HepG2 (cell line): ENCODE results near the gene STX5. TPM values are rescaled to one million over a fixed set of nuclear protein-coding genes. Genes with fewer than 3 reads are reported as not detected.

Experiments used
- MED8 ChIP-seq: sonication (generic); formaldehyde crosslinking; IDR thresholded peaks from 2 replicates; pipeline ENCODE4 v1.8.1; 2023; ENCODE audit warnings: mild to moderate bottlenecking, missing genetic modification reagents; ENCODE audit not compliant: insufficient replicate concordance
- NR1H2 ChIP-seq: sonication (generic); formaldehyde crosslinking; IDR thresholded peaks from 2 replicates; pipeline ENCODE4 v1.8.1; 2022; ENCODE audit warnings: low read depth, missing genetic modification reagents, borderline replicate concordance
- ZFP62 ChIP-seq: sonication (generic); formaldehyde crosslinking; IDR thresholded peaks from 2 replicates; pipeline ENCODE4 v1.4.0; 2020; ENCODE audit warnings: missing genetic modification reagents
- ZNF251 ChIP-seq: sonication (generic); formaldehyde crosslinking; IDR thresholded peaks from 2 replicates; pipeline ENCODE4 v1.9.0; 2021; ENCODE audit warnings: mild to moderate bottlenecking, missing genetic modification reagents
- ZNF761 ChIP-seq: sonication (generic); formaldehyde crosslinking; conservative IDR thresholded peaks from 2 replicates; pipeline ENCODE4 v1.4.0; 2020; ENCODE audit warnings: mild to moderate bottlenecking, missing genetic modification reagents
- polyA plus RNA-seq, 8 experiments: library from polyadenylated mRNA; depleted of rRNA in 3 of 8; stranded (reverse) in 7 of 8; unstranded in 1 of 8; fragments of >200 nt; fragmentation: Illumina TruSeq in 4 of 8; extraction: Trizol in 4 of 8; gene quantifications; 2 replicates each; pipeline versions ENCODE4 v1.2.1 to v1.2.3, GENCODE V29; 2011 to 2016; ENCODE audit warnings: low read depth in 4 of 8, missing spikeins in 1 of 8, mixed read lengths in 1 of 8; ENCODE audit not compliant: insufficient read depth in 1 of 8
- total RNA-seq, 5 experiments: library from RNA; depleted of rRNA; stranded (reverse); fragments of >200 nt; fragmentation: Illumina TruSeq; extraction: Trizol; gene quantifications; 2 replicates each; pipeline ENCODE4 v1.2.3, GENCODE V29; 2016; ENCODE audit warnings: low read depth in 1 of 5
- TF ChIP-seq, protein P1 (sequence below): sonication (generic); formaldehyde crosslinking; IDR thresholded peaks from 2 replicates; pipeline ENCODE4 v1.5.0; 2020; ENCODE audit warnings: mild to moderate bottlenecking, missing genetic modification reagents
- TF ChIP-seq, protein P2 (sequence below): sonication (generic); formaldehyde crosslinking; IDR thresholded peaks from 2 replicates; pipeline ENCODE4 v1.4.0; 2020; ENCODE audit warnings: missing genetic modification reagents, borderline replicate concordance
- TF ChIP-seq, protein P3 (sequence below): sonication (generic); formaldehyde crosslinking; conservative IDR thresholded peaks from 2 replicates; pipeline ENCODE4 v1.8.0; 2022; ENCODE audit warnings: mild to moderate bottlenecking, moderate library complexity, missing genetic modification reagents
- TF ChIP-seq, protein P4 (sequence below): sonication (generic); formaldehyde crosslinking; IDR thresholded peaks from 2 replicates; pipeline ENCODE4; 2020; ENCODE audit warnings: missing genetic modification reagents, mild to moderate bottlenecking, borderline replicate concordance
- TF ChIP-seq, protein P5 (sequence below): sonication (generic); formaldehyde crosslinking; IDR thresholded peaks from 2 replicates; pipeline ENCODE4 v1.4.0; 2020; ENCODE audit warnings: missing genetic modification reagents, borderline replicate concordance
- TF ChIP-seq, protein P6 (sequence below): fragments of 450-650 bp; IDR thresholded peaks from 2 replicates; pipeline ENCODE4 v1.6.1; 2017; ENCODE audit warnings: mild to moderate bottlenecking
- TF ChIP-seq, protein P7 (sequence below): IDR thresholded peaks from 2 replicates; pipeline ENCODE4 v1.6.1; 2016; ENCODE audit warnings: low read depth, borderline replicate concordance

Gene STX5
- total and polyA plus RNA-seq, 2 of the 13 experiments (the other 11 are each of a cell fraction or from before 2014, with no cell fraction given), result 26.9 to 30.0 TPM

DNA sequence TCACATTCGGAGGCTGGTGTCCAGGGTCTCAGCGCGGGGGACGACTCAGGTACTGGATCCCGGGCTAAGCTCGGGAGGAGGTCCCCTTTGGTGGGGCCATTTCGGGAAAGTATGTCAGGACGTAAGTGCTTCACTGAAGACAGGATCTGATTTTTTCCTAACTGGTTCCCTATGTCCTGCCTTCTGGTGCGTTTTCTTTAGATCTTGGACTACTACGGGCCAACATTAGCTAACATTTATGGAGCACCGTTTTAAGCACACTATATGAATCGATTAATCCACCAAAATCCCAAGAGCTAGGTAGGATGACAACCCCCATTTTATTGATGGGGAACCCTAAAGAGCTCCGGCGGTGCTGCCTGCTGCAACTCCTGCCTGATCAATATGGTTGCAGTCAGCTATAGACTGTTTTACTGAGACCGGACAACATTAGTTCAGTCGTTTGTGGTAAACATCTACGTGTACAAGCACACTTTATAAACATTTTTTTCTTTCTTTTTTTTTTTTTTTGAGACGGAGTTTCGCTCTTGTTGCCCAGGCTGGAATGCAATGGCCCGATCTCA, 24.6 kb upstream of the STX5 start (continued):
- TF ChIP-seq, protein P1, sequence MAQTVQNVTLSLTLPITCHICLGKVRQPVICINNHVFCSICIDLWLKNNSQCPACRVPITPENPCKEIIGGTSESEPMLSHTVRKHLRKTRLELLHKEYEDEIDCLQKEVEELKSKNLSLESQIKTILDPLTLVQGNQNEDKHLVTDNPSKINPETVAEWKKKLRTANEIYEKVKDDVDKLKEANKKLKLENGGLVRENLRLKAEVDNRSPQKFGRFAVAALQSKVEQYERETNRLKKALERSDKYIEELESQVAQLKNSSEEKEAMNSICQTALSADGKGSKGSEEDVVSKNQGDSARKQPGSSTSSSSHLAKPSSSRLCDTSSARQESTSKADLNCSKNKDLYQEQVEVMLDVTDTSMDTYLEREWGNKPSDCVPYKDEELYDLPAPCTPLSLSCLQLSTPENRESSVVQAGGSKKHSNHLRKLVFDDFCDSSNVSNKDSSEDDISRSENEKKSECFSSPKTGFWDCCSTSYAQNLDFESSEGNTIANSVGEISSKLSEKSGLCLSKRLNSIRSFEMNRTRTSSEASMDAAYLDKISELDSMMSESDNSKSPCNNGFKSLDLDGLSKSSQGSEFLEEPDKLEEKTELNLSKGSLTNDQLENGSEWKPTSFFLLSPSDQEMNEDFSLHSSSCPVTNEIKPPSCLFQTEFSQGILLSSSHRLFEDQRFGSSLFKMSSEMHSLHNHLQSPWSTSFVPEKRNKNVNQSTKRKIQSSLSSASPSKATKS (CRISPR knock-in tag), result 0 out of 2 replicates have a peak, but pooled peaks have one; percentile 57
- peak; percentile 42 for TF ChIP-seq MED8 (CRISPR knock-in tag)
- TF ChIP-seq, protein P2, sequence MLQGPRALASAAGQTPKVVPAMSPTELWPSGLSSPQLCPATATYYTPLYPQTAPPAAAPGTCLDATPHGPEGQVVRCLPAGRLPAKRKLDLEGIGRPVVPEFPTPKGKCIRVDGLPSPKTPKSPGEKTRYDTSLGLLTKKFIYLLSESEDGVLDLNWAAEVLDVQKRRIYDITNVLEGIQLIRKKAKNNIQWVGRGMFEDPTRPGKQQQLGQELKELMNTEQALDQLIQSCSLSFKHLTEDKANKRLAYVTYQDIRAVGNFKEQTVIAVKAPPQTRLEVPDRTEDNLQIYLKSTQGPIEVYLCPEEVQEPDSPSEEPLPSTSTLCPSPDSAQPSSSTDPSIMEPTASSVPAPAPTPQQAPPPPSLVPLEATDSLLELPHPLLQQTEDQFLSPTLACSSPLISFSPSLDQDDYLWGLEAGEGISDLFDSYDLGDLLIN (CRISPR knock-in tag), result no peak
- 0 out of 2 replicates have a peak, but pooled peaks have one; percentile 7 for TF ChIP-seq ZNF761 (CRISPR knock-in tag)
- TF ChIP-seq ZNF251 (CRISPR knock-in tag), result no peak
- TF ChIP-seq, protein P3, sequence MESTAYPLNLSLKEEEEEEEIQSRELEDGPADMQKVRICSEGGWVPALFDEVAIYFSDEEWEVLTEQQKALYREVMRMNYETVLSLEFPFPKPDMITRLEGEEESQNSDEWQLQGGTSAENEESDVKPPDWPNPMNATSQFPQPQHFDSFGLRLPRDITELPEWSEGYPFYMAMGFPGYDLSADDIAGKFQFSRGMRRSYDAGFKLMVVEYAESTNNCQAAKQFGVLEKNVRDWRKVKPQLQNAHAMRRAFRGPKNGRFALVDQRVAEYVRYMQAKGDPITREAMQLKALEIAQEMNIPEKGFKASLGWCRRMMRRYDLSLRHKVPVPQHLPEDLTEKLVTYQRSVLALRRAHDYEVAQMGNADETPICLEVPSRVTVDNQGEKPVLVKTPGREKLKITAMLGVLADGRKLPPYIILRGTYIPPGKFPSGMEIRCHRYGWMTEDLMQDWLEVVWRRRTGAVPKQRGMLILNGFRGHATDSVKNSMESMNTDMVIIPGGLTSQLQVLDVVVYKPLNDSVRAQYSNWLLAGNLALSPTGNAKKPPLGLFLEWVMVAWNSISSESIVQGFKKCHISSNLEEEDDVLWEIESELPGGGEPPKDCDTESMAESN (CRISPR knock-in tag), result 0 out of 2 replicates have a peak, but pooled peaks have one; percentile 13
- TF ChIP-seq, protein P4, sequence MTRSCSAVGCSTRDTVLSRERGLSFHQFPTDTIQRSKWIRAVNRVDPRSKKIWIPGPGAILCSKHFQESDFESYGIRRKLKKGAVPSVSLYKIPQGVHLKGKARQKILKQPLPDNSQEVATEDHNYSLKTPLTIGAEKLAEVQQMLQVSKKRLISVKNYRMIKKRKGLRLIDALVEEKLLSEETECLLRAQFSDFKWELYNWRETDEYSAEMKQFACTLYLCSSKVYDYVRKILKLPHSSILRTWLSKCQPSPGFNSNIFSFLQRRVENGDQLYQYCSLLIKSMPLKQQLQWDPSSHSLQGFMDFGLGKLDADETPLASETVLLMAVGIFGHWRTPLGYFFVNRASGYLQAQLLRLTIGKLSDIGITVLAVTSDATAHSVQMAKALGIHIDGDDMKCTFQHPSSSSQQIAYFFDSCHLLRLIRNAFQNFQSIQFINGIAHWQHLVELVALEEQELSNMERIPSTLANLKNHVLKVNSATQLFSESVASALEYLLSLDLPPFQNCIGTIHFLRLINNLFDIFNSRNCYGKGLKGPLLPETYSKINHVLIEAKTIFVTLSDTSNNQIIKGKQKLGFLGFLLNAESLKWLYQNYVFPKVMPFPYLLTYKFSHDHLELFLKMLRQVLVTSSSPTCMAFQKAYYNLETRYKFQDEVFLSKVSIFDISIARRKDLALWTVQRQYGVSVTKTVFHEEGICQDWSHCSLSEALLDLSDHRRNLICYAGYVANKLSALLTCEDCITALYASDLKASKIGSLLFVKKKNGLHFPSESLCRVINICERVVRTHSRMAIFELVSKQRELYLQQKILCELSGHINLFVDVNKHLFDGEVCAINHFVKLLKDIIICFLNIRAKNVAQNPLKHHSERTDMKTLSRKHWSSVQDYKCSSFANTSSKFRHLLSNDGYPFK (CRISPR knock-in tag), result 0 out of 2 replicates have a peak, but pooled peaks have one; percentile 15
- TF ChIP-seq, protein P5, sequence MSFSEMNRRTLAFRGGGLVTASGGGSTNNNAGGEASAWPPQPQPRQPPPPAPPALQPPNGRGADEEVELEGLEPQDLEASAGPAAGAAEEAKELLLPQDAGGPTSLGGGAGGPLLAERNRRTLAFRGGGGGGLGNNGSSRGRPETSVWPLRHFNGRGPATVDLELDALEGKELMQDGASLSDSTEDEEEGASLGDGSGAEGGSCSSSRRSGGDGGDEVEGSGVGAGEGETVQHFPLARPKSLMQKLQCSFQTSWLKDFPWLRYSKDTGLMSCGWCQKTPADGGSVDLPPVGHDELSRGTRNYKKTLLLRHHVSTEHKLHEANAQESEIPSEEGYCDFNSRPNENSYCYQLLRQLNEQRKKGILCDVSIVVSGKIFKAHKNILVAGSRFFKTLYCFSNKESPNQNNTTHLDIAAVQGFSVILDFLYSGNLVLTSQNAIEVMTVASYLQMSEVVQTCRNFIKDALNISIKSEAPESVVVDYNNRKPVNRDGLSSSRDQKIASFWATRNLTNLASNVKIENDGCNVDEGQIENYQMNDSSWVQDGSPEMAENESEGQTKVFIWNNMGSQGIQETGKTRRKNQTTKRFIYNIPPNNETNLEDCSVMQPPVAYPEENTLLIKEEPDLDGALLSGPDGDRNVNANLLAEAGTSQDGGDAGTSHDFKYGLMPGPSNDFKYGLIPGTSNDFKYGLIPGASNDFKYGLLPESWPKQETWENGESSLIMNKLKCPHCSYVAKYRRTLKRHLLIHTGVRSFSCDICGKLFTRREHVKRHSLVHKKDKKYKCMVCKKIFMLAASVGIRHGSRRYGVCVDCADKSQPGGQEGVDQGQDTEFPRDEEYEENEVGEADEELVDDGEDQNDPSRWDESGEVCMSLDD (CRISPR knock-in tag), result peak; percentile 13; the same call in 1 of the 2 replicates
- TF ChIP-seq, protein P6, sequence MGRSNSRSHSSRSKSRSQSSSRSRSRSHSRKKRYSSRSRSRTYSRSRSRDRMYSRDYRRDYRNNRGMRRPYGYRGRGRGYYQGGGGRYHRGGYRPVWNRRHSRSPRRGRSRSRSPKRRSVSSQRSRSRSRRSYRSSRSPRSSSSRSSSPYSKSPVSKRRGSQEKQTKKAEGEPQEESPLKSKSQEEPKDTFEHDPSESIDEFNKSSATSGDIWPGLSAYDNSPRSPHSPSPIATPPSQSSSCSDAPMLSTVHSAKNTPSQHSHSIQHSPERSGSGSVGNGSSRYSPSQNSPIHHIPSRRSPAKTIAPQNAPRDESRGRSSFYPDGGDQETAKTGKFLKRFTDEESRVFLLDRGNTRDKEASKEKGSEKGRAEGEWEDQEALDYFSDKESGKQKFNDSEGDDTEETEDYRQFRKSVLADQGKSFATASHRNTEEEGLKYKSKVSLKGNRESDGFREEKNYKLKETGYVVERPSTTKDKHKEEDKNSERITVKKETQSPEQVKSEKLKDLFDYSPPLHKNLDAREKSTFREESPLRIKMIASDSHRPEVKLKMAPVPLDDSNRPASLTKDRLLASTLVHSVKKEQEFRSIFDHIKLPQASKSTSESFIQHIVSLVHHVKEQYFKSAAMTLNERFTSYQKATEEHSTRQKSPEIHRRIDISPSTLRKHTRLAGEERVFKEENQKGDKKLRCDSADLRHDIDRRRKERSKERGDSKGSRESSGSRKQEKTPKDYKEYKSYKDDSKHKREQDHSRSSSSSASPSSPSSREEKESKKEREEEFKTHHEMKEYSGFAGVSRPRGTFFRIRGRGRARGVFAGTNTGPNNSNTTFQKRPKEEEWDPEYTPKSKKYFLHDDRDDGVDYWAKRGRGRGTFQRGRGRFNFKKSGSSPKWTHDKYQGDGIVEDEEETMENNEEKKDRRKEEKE, result no peak
- no peak for TF ChIP-seq ZFP62 (CRISPR knock-in tag)
- TF ChIP-seq, protein P7, sequence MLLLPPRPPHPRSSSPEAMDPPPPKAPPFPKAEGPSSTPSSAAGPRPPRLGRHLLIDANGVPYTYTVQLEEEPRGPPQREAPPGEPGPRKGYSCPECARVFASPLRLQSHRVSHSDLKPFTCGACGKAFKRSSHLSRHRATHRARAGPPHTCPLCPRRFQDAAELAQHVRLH (CRISPR knock-in tag), result 0 out of 2 replicates have a peak, but pooled peaks have one; percentile 15
- 0 out of 2 replicates have a peak, but pooled peaks have one; percentile 76 for TF ChIP-seq NR1H2 (CRISPR knock-in tag)
